Left ventricle myocardium inferior (tissue), 1 donor: ENCODE measurements around the gene KLK10. TPM values are rescaled to one million over a fixed set of nuclear protein-coding genes. Genes with fewer than 3 reads are reported as not detected.

Experiments
- DNase-seq: peaks from one replicate; pipeline ENCODE4 v3.0.0-alpha.2; 2020
- H3K27ac ChIP-seq: fragments of 200-600 bp; replicated peaks from 2 replicates; pipeline ENCODE4 v1.8.0; 2021
- H3K27me3 ChIP-seq: fragments of 200-600 bp; 2 replicates; pipeline ENCODE4 v1.8.0; 2021; ENCODE audit warnings: low read depth
- H3K36me3 ChIP-seq: fragments of 200-600 bp; 2 replicates; pipeline ENCODE4 v1.8.0; 2021
- H3K4me1 ChIP-seq: fragments of 200-600 bp; 2 replicates; pipeline ENCODE4 v1.8.0; 2021
- H3K4me3 ChIP-seq: fragments of 200-600 bp; 2 replicates; pipeline ENCODE4 v1.8.0; 2021; ENCODE audit warnings: mild to moderate bottlenecking, moderate library complexity
- H3K9me3 ChIP-seq: fragments of 200-600 bp; replicated peaks from 2 replicates; pipeline ENCODE4 v1.8.0; 2021
- CTCF ChIP-seq: fragments of 200-600 bp; IDR thresholded peaks from 2 replicates; pipeline ENCODE4 v1.8.0; 2021; ENCODE audit warnings: antibody characterized with exemption, mild to moderate bottlenecking, borderline replicate concordance
- intact Hi-C: fragments of 100-400 bp; cut with micrococcal nuclease; formaldehyde crosslinking; loops from one replicate; pipeline ENCODE4 v1.11.0; 2022
- total RNA-seq: library from RNA; stranded (reverse); fragmentation: NEBNext Ultra II Directional; extraction: Animal tissue kit (Norgen Biotek cat#: 25700); gene quantifications from one replicate; pipeline ENCODE4 v1.2.1, GENCODE V29; 2021
- donor health status: DM: no; HTN: yes; CAD: no; lungs with severe emphysema.

Gene KLK10
- total RNA-seq, 1 donor from 2014 or later, result not detected

GRCh38 chr19:50967929-50968715 is 51.4 kb downstream of the KLK10 start:
- Histone ChIP-seq H3K4me3 (no peak overlapping the region), H3K4me1 (no peaks in the 10 kb centered on the region), H3K27me3 (peaks cover 96% of the 10 kb centered on the region), H3K27ac (no peak overlapping the region), H3K9me3 (no peaks in the 10 kb centered on the region), H3K36me3 (no peaks in the 10 kb centered on the region)
- no peak for TF ChIP-seq CTCF
- DNase-seq, result no peak
- intact Hi-C loops, result no loop called here

- H3K36me3 ChIP-seq, result no peaks in the 10 kb centered on the region
- no peak for DNase-seq
- H3K27ac ChIP-seq, result no peak overlapping the region
- no peaks in the 10 kb centered on the region for H3K9me3 ChIP-seq
- intact Hi-C loops, result no loop called here
- H3K4me1 ChIP-seq, result no peaks in the 10 kb centered on the region
- no peak for TF ChIP-seq CTCF
- no peak overlapping the region for H3K4me3 ChIP-seq
- H3K27me3 ChIP-seq, result peaks cover 84% of the 10 kb centered on the region
Measured at GRCh38 chr19:50964266-50964665, 55.2 kb downstream of the KLK10 start.

GRCh38 chr19:50963381-50963780 is 56.1 kb downstream of the KLK10 start:
- Histone ChIP-seq H3K4me3 (no peak overlapping the region), H3K9me3 (no peaks in the 10 kb centered on the region), H3K27me3 (peaks cover 82% of the 10 kb centered on the region), H3K27ac (no peak overlapping the region), H3K4me1 (no peaks in the 10 kb centered on the region), H3K36me3 (no peaks in the 10 kb centered on the region)
- no peak for DNase-seq
- intact Hi-C loops, result no loop called here
- TF ChIP-seq CTCF, result no peak

Other genes starting within 250 kb of the KLK10 start
- gene GPR32, start 249.2 kb downstream of the KLK10 start, total RNA-seq, result not detected
- gene ACP4, start 229.3 kb downstream of the KLK10 start, total RNA-seq, result not detected
- gene KLK1, start 195.9 kb downstream of the KLK10 start, total RNA-seq, result 0.41 TPM
- not detected for gene KLK15, start 186.1 kb downstream of the KLK10 start, total RNA-seq
- not detected for gene KLK3, start 164.8 kb downstream of the KLK10 start, total RNA-seq
- gene KLK2, start 146.3 kb downstream of the KLK10 start, total RNA-seq, result not detected
- not detected for gene KLK4, start 108.3 kb downstream of the KLK10 start, total RNA-seq
- gene KLK5, start 66.7 kb downstream of the KLK10 start, total RNA-seq, result not detected
- not detected for gene KLK6, start 50.1 kb downstream of the KLK10 start, total RNA-seq
- gene KLK7, start 35.8 kb downstream of the KLK10 start, total RNA-seq, result not detected
- not detected for gene KLK8, start 18.1 kb downstream of the KLK10 start, total RNA-seq
- gene KLK11, start 6.9 kb upstream of the KLK10 start, total RNA-seq, result not detected
- not detected for gene KLK12, start 15.3 kb upstream of the KLK10 start, total RNA-seq
- gene KLK13, start 45.4 kb upstream of the KLK10 start, total RNA-seq, result not detected
- gene KLK14, start 63.2 kb upstream of the KLK10 start, total RNA-seq, result 1.6 TPM
- gene CTU1, start 88.7 kb upstream of the KLK10 start, total RNA-seq, result 4.4 TPM
- 1.7 TPM for gene SIGLEC9, start 105.2 kb upstream of the KLK10 start, total RNA-seq
- gene SIGLEC7, start 122.6 kb upstream of the KLK10 start, total RNA-seq, result 0.47 TPM
- 3.0 TPM for gene CD33, start 205.4 kb upstream of the KLK10 start, total RNA-seq
- not detected for gene SIGLECL1, start 231.4 kb upstream of the KLK10 start, total RNA-seq